DMS53 (cell line): Measurements from ENCODE around the gene DUSP8.

Source experiments
- DNase-seq: peaks from one replicate; lab custom pipeline; 2025; lab: John Stamatoyannopoulos, UW

The DUSP8 gene

GRCh38 chr11:1532014-1532586, 40.0 kb downstream of the DUSP8 start:
- no peak for DNase-seq

GRCh38 chr11:1531449-1532013, 40.5 kb downstream of the DUSP8 start:
- no peak for DNase-seq

- DNase-seq: no peak
Observed at GRCh38 chr11:1530686-1531448, 41.2 kb downstream of the DUSP8 start.

GRCh38 chr11:1529774-1530173, 42.3 kb downstream of the DUSP8 start:
- DNase-seq: no peak

GRCh38 chr11:1529286-1529685, 42.8 kb downstream of the DUSP8 start:
- no peak for DNase-seq

- DNase-seq: no peak
Observed at GRCh38 chr11:1528710-1529109, 43.4 kb downstream of the DUSP8 start.

- DNase-seq: no peak
Observed at GRCh38 chr11:1526785-1527184, 45.3 kb downstream of the DUSP8 start.

GRCh38 chr11:1523779-1524178, 48.3 kb downstream of the DUSP8 start:
- DNase-seq: peak; percentile 55

GRCh38 chr11:1523077-1523476, 49.0 kb downstream of the DUSP8 start:
- DNase-seq: no peak

GRCh38 chr11:1522081-1522424, 50.0 kb downstream of the DUSP8 start:
- DNase-seq: no peak

GRCh38 chr11:1521382-1522080, 50.5 kb downstream of the DUSP8 start:
- no peak for DNase-seq

GRCh38 chr11:1520663-1521267, 51.3 kb downstream of the DUSP8 start:
- DNase-seq: no peak

GRCh38 chr11:1520209-1520662, 51.8 kb downstream of the DUSP8 start:
- DNase-seq: no peak

- DNase-seq: no peak
Observed at GRCh38 chr11:1519028-1520010, 52.8 kb downstream of the DUSP8 start.

- DNase-seq: no peak
Observed at GRCh38 chr11:1518301-1518700, 53.8 kb downstream of the DUSP8 start.

GRCh38 chr11:1517117-1518005, 54.7 kb downstream of the DUSP8 start:
- no peak for DNase-seq

GRCh38 chr11:1516273-1517067, 55.6 kb downstream of the DUSP8 start:
- no peak for DNase-seq

- DNase-seq: peak; percentile 85
Observed at GRCh38 chr11:1515082-1516060, 56.7 kb downstream of the DUSP8 start.
